ENCODE data around the gene INSC.
A peak's percentile ranks its signal among the peaks of the same experiment; 100 is the strongest.

The INSC gene

DNA sequence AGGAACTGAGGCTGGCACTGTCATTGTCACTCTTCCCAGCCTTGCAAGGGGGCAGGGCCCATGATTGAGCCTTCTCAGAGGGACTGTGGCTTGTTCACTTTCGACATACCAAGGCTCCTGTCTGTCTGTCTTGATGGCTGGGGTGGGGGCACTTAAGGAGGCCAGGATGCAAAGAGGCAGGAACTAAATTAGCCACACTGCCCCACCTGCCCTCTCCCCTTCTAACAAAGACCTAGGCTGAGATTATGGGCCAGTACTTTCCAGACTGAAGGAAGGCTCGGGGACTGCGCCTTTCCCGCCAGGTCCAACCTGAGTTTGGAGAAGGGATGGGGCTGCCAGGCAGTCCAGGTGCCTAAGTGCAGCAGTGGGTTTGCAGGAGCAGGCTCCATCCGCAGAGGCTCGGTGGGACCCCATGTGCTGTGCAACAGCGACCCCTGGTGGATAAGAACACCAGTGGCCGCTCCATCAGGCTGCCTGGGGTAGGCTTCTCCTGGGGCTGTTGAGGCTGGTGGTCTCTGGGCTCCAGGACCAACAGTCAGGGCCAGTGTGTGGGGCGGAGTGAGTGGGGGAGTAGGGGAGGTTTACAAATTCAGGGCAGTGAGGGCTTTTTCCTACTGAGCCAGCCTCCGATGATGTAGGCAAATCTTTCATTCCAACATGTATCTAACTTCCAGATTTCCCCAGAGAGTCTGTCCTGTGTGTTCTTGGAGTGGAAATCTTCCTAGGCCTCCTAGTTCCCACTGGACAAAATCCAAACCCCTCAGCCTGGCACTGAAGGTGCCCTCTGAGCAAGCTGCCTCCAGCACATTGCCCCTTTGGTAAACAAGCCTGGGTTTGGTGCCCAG is 93.9 kb downstream of the INSC start:
- H3K27ac ChIP-seq (ENCODE audit: extremely low read depth, low read depth, low read length), result no peak overlapping the region
- H3K36me3 ChIP-seq (ENCODE audit: control insufficient read depth in 2 of 2, insufficient read depth in 1 of 2, low read length in 2 of 2), result no peaks in the 10 kb centered on the region
- no peaks in the 10 kb centered on the region for H3K9me3 ChIP-seq (ENCODE audit: control insufficient read depth, insufficient read depth, low read depth, low read length)
- ChIA-PET POLR2A (interaction anchor here (1.2 kb wide), 1 partner anchor 108 kb away, joined by 3 read pairs; no protein-coding TSS in a partner anchor), CTCF (interaction anchor here (0.6 to 4.0 kb wide), 16 partner anchors 8 to 664 kb away, joined by 3 to 46 read pairs (median 4); no protein-coding TSS in a partner anchor)
- no peak overlapping the region for H3K4me3 ChIP-seq (ENCODE audit: low read depth, low read length)
- no peak for TF ChIP-seq ZNF610 (tag by site-specific recombination; IDR thresholded peaks at IDR 0.05; ENCODE audit: borderline replicate concordance)
- no peak for TF ChIP-seq HOXC10 (CRISPR knock-in tag; IDR thresholded peaks at IDR 0.05)
- TF ChIP-seq ZNF624 (tag by site-specific recombination; IDR thresholded peaks at IDR 0.05), result no peak
- no peak for TF ChIP-seq ZNF416 (tag by site-specific recombination; IDR thresholded peaks at IDR 0.05)
- TF ChIP-seq, protein P1, sequence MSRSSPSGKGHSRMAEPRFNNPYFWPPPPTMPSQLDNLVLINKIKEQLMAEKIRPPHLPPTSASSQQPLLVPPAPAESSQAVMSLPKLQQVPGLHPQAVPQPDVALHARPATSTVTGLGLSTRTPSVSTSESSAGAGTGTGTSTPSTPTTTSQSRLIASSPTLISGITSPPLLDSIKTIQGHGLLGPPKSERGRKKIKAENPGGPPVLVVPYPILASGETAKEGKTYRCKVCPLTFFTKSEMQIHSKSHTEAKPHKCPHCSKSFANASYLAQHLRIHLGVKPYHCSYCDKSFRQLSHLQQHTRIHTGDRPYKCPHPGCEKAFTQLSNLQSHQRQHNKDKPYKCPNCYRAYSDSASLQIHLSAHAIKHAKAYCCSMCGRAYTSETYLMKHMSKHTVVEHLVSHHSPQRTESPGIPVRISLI (tag by site-specific recombination; IDR thresholded peaks at IDR 0.05), result no peak
- no peak for TF ChIP-seq SP2 (tag by site-specific recombination; IDR thresholded peaks at IDR 0.05)
- no peak for TF ChIP-seq ZEB2 (tag by site-specific recombination; IDR thresholded peaks at IDR 0.05)
- TF ChIP-seq, protein P2, sequence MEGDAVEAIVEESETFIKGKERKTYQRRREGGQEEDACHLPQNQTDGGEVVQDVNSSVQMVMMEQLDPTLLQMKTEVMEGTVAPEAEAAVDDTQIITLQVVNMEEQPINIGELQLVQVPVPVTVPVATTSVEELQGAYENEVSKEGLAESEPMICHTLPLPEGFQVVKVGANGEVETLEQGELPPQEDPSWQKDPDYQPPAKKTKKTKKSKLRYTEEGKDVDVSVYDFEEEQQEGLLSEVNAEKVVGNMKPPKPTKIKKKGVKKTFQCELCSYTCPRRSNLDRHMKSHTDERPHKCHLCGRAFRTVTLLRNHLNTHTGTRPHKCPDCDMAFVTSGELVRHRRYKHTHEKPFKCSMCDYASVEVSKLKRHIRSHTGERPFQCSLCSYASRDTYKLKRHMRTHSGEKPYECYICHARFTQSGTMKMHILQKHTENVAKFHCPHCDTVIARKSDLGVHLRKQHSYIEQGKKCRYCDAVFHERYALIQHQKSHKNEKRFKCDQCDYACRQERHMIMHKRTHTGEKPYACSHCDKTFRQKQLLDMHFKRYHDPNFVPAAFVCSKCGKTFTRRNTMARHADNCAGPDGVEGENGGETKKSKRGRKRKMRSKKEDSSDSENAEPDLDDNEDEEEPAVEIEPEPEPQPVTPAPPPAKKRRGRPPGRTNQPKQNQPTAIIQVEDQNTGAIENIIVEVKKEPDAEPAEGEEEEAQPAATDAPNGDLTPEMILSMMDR (tag by site-specific recombination; IDR thresholded peaks at IDR 0.05), result peak; percentile 86
- TF ChIP-seq, protein P3, sequence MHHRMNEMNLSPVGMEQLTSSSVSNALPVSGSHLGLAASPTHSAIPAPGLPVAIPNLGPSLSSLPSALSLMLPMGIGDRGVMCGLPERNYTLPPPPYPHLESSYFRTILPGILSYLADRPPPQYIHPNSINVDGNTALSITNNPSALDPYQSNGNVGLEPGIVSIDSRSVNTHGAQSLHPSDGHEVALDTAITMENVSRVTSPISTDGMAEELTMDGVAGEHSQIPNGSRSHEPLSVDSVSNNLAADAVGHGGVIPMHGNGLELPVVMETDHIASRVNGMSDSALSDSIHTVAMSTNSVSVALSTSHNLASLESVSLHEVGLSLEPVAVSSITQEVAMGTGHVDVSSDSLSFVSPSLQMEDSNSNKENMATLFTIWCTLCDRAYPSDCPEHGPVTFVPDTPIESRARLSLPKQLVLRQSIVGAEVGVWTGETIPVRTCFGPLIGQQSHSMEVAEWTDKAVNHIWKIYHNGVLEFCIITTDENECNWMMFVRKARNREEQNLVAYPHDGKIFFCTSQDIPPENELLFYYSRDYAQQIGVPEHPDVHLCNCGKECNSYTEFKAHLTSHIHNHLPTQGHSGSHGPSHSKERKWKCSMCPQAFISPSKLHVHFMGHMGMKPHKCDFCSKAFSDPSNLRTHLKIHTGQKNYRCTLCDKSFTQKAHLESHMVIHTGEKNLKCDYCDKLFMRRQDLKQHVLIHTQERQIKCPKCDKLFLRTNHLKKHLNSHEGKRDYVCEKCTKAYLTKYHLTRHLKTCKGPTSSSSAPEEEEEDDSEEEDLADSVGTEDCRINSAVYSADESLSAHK (tag by site-specific recombination; IDR thresholded peaks at IDR 0.05), result no peak
- TF ChIP-seq ZNF777 (tag by site-specific recombination; IDR thresholded peaks at IDR 0.05; ENCODE audit: borderline replicate concordance), result no peak
- TF ChIP-seq ZNF596 (tag by site-specific recombination; IDR thresholded peaks at IDR 0.05), result no peak
- peak; percentile 66 for TF ChIP-seq ZNF654 (tag by site-specific recombination; IDR thresholded peaks at IDR 0.05; ENCODE audit: low read depth)
- TF ChIP-seq, protein P4, sequence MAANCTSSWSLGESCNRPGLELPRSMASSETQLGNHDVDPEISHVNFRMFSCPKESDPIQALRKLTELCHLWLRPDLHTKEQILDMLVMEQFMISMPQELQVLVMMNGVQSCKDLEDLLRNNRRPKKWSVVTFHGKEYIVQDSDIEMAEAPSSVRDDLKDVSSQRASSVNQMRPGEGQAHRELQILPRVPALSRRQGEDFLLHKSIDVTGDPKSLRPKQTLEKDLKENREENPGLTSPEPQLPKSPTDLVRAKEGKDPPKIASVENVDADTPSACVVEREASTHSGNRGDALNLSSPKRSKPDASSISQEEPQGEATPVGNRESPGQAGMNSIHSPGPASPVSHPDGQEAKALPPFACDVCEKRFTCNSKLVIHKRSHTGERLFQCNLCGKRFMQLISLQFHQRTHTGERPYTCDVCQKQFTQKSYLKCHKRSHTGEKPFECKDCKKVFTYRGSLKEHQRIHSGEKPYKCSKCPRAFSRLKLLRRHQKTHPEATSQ (tag by site-specific recombination; IDR thresholded peaks at IDR 0.05), result no peak
- TF ChIP-seq ZNF600 (tag by site-specific recombination; IDR thresholded peaks at IDR 0.05), result no peak
- no peak for TF ChIP-seq ZNF510 (tag by site-specific recombination; IDR thresholded peaks at IDR 0.05; ENCODE audit: insufficient replicate concordance)
- TF ChIP-seq, protein P5, sequence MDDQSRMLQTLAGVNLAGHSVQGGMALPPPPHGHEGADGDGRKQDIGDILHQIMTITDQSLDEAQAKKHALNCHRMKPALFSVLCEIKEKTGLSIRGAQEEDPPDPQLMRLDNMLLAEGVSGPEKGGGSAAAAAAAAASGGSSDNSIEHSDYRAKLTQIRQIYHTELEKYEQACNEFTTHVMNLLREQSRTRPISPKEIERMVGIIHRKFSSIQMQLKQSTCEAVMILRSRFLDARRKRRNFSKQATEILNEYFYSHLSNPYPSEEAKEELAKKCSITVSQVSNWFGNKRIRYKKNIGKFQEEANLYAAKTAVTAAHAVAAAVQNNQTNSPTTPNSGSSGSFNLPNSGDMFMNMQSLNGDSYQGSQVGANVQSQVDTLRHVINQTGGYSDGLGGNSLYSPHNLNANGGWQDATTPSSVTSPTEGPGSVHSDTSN (CRISPR knock-in tag; IDR thresholded peaks at IDR 0.05), result 0 out of 2 replicates have a peak, but pooled peaks have one; percentile 61
- TF ChIP-seq ZNF341 (tag by site-specific recombination; IDR thresholded peaks at IDR 0.05; ENCODE audit: low read depth), result no peak
- TF ChIP-seq ZNF48 (tag by site-specific recombination; IDR thresholded peaks at IDR 0.05), result no peak
- peak; percentile 72; the same call in 1 of the 2 replicates for TF ChIP-seq ZNF2 (tag by site-specific recombination; IDR thresholded peaks at IDR 0.05)
- peak; percentile 64; the same call in 1 of the 2 replicates for TF ChIP-seq ZSCAN30 (tag by site-specific recombination; IDR thresholded peaks at IDR 0.05)
- no peak for TF ChIP-seq SCRT1 (tag by site-specific recombination; IDR thresholded peaks at IDR 0.05; ENCODE audit: borderline replicate concordance)
- no peaks in the 10 kb centered on the region for H3K4me1 ChIP-seq (ENCODE audit: control insufficient read depth, insufficient read depth, low read length)

Data from HEK293 (cell line).